Lung (tissue), 12 donors: ENCODE data around the gene CSE1L. TPM values are rescaled to one million over a fixed set of nuclear protein-coding genes. Genes with fewer than 3 reads are reported as not detected.
"Not testable (repeated sequence)": the region's sequence is repeated elsewhere in the genome, so short reads cannot be mapped to it uniquely, and the experiment has no call there.

Source experiments
- ATAC-seq: fragments of 200-7000 bp; cut with Tn5 transposase; one replicate; pipeline ENCODE4 v1.9.1; 2020; ENCODE audit warnings: moderate number of reproducible peaks; ENCODE audit not compliant: insufficient read depth, low FRiP score
- DNase-seq, 3 donors: peaks; one replicate each; pipeline ENCODE4 v3.0.0-alpha.2; 2013 to 2017
- H3K27ac ChIP-seq, 2 donors: one replicate each; pipeline ENCODE4 v1.5.1; 2013; ENCODE audit warnings: mild to moderate bottlenecking in 2 of 2, moderate library complexity in 2 of 2, control low read depth in 1 of 2, inconsistent platforms in 1 of 2, low read depth in 1 of 2, low read length in 1 of 2
- H3K27me3 ChIP-seq, 3 donors: one replicate each; pipeline ENCODE4 v1.5.1; 2013; ENCODE audit warnings: low read length in 2 of 3; ENCODE audit not compliant: control insufficient read depth in 3 of 3, insufficient read depth in 3 of 3
- H3K36me3 ChIP-seq, 4 donors: one replicate each; pipeline ENCODE4 v1.5.1; 2013; ENCODE audit warnings: low read length in 4 of 4, mild to moderate bottlenecking in 1 of 4, moderate library complexity in 1 of 4; ENCODE audit not compliant: control insufficient read depth in 4 of 4, insufficient read depth in 4 of 4
- H3K4me1 ChIP-seq, 5 donors: one replicate each; pipeline ENCODE4 v1.5.1; 2013; ENCODE audit warnings: low read length in 5 of 5, mild to moderate bottlenecking in 2 of 5, moderate library complexity in 1 of 5; ENCODE audit not compliant: control insufficient read depth in 5 of 5, insufficient read depth in 5 of 5
- H3K4me3 ChIP-seq: one replicate; pipeline ENCODE4 v1.5.1; 2013; ENCODE audit warnings: mild to moderate bottlenecking, control low read depth, moderate library complexity
- H3K9ac ChIP-seq, 2 donors: one replicate each; pipeline ENCODE4 v1.5.1; 2013; ENCODE audit warnings: low read length in 2 of 2, control low read depth in 1 of 2; ENCODE audit not compliant: insufficient read depth in 1 of 2
- H3K9me3 ChIP-seq, 4 donors: one replicate each; pipeline ENCODE4 v1.5.1; 2013; ENCODE audit warnings: low read length in 3 of 4, mild to moderate bottlenecking in 1 of 4, moderate library complexity in 1 of 4; ENCODE audit not compliant: control insufficient read depth in 4 of 4, insufficient read depth in 3 of 4
- WGBS, 2 donors: extraction: QIAGEN DNeasy Blood & Tissue Kit; methylation state at CpG; one replicate each; pipeline ENCODE4 v1.1.7; 2013; 5-methylcytosine and 5-hydroxymethylcytosine counted together
- polyA plus RNA-seq, 2 donors: library from polyadenylated mRNA; stranded (reverse); fragments of 200-250 nt; gene quantifications; one replicate each; pipeline ENCODE4 v1.2.1, GENCODE V29; 2013
- total RNA-seq, 2 donors: library from RNA; depleted of rRNA in 1 of 2; stranded (reverse); fragments of >200 nt in 1 of 2; gene quantifications; one replicate each; pipeline ENCODE4 v1.2.1, GENCODE V29; 2014 to 2021
- TF ChIP-seq, protein P1 (sequence below): IDR thresholded peaks from 2 replicates; pipeline ENCODE4 v1.5.1; 2012; ENCODE audit warnings: mild to moderate bottlenecking; ENCODE audit errors: control extremely low read depth, extremely low read depth
- donor health status: control.
- donor health status: control.
- donor health status: Bipolar disorder and iron deficiency.
- donor health status: healthy.
- donor health status: DM: yes; HTN: yes; CAD: no.

The CSE1L gene
- total and polyA plus RNA-seq, 4 donors, result 23.9 to 47.0 (median 30.5) TPM

GRCh38 chr20:49006446-49006980 lies 39.6 kb upstream of the CSE1L start:
- ATAC-seq (no peak), DNase-seq (no peak)
- Histone ChIP-seq H3K27me3 (no peaks in the 10 kb centered on the region), H3K9me3 (peaks cover 0 to 2% (median 0%) of the 10 kb centered on the region in 4 donors), H3K4me1 (no peaks in the 10 kb centered on the region), H3K9ac (no peak overlapping the region), H3K36me3 (peaks cover 17 to 27% (median 25%) of the 10 kb centered on the region in 4 donors), H3K27ac (no peak overlapping the region), H3K4me3 (no peak overlapping the region)
- 90 to 93% methylated on average over 8 of the region's 8 CpGs for WGBS, 2 donors
- TF ChIP-seq, protein P1, sequence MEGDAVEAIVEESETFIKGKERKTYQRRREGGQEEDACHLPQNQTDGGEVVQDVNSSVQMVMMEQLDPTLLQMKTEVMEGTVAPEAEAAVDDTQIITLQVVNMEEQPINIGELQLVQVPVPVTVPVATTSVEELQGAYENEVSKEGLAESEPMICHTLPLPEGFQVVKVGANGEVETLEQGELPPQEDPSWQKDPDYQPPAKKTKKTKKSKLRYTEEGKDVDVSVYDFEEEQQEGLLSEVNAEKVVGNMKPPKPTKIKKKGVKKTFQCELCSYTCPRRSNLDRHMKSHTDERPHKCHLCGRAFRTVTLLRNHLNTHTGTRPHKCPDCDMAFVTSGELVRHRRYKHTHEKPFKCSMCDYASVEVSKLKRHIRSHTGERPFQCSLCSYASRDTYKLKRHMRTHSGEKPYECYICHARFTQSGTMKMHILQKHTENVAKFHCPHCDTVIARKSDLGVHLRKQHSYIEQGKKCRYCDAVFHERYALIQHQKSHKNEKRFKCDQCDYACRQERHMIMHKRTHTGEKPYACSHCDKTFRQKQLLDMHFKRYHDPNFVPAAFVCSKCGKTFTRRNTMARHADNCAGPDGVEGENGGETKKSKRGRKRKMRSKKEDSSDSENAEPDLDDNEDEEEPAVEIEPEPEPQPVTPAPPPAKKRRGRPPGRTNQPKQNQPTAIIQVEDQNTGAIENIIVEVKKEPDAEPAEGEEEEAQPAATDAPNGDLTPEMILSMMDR, result no peak

DNA sequence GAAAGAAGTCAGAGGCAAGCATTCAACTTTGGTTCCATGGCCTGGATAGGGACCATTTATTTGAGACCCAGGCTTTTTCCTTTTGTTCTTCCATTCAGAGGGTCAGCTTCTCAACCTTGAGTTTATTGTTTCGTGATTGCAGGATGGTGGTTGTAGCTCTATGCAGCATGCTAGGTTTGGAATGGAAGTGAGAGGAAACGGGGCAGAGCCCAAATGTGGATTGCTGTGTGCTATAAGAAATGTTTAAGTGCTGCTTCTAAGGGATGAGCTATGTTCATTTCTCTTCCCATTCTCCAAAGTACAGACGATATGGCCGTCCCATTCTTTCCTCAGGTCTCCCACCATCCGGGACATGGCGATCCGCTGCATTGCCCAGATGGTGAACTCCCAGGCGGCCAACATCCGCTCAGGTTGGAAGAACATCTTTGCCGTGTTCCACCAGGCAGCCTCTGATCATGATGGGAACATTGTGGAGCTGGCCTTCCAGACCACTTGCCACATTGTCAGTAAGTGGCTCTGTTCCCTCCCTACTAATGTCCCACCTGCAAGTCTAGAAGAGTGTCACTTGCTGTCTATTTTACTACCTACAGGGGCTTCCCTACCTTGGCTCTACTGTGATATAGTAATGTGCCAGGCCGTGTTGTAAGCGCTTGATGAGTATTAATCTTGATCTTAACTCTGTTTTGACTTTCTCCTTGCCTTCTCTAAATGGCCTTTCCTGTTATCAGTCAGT lies 36.0 kb upstream of the CSE1L start:
- TF ChIP-seq, protein P1, result no peak
- H3K4me1 ChIP-seq, result peaks cover 0 to 4% (median 0%) of the 10 kb centered on the region in 5 donors
- peaks cover 36 to 46% (median 41%) of the 10 kb centered on the region in 4 donors for H3K36me3 ChIP-seq
- no peak overlapping the region for H3K9ac ChIP-seq
- WGBS, 2 donors, result 97 to 98% methylated on average over 12 of the region's 12 CpGs
- DNase-seq (no peak), ATAC-seq (no peak)
- H3K4me3 ChIP-seq, result no peak overlapping the region
- H3K27ac ChIP-seq, result no peak overlapping the region
- peaks cover 0 to 2% (median 0%) of the 10 kb centered on the region in 4 donors for H3K9me3 ChIP-seq
- no peaks in the 10 kb centered on the region for H3K27me3 ChIP-seq

- WGBS, 2 donors, result 90 to 93% methylated on average over 5 of the region's 5 CpGs
- H3K27me3 ChIP-seq, result no peaks in the 10 kb centered on the region
- H3K9me3 ChIP-seq, result no peaks in the 10 kb centered on the region
- ATAC-seq, result no peak
- no peaks in the 10 kb centered on the region for H3K4me1 ChIP-seq
- H3K9ac ChIP-seq, result no peak overlapping the region
- H3K36me3 ChIP-seq, result peaks cover 29 to 51% (median 37%) of the 10 kb centered on the region in 4 donors
- no peak for DNase-seq
- H3K4me3 ChIP-seq, result no peak overlapping the region
- no peak overlapping the region for H3K27ac ChIP-seq
- TF ChIP-seq, protein P1, result no peak
These were observed 21.9 kb upstream of the CSE1L start for GRCh38 chr20:49024220-49024619.

- not testable (repeated sequence) for H3K27ac ChIP-seq, H3K9me3 ChIP-seq, H3K4me1 ChIP-seq, DNase-seq, H3K4me3 ChIP-seq, H3K27me3 ChIP-seq, ATAC-seq, H3K9ac ChIP-seq
- H3K36me3 ChIP-seq, result peaks cover 21 to 53% (median 36%) of the 10 kb centered on the region in 4 donors
- WGBS, 2 donors, result 99 to 100% methylated on average over 2 of the region's 2 CpGs
These were observed 17.9 kb upstream of the CSE1L start for GRCh38 chr20:49028177-49028576.
